Measurements from ENCODE around the gene GSTM5.
"Not testable (repeated sequence)": the region's sequence is repeated elsewhere in the genome, so short reads cannot be mapped to it uniquely, and the experiment has no call there.

GSTM5 gene

DNA sequence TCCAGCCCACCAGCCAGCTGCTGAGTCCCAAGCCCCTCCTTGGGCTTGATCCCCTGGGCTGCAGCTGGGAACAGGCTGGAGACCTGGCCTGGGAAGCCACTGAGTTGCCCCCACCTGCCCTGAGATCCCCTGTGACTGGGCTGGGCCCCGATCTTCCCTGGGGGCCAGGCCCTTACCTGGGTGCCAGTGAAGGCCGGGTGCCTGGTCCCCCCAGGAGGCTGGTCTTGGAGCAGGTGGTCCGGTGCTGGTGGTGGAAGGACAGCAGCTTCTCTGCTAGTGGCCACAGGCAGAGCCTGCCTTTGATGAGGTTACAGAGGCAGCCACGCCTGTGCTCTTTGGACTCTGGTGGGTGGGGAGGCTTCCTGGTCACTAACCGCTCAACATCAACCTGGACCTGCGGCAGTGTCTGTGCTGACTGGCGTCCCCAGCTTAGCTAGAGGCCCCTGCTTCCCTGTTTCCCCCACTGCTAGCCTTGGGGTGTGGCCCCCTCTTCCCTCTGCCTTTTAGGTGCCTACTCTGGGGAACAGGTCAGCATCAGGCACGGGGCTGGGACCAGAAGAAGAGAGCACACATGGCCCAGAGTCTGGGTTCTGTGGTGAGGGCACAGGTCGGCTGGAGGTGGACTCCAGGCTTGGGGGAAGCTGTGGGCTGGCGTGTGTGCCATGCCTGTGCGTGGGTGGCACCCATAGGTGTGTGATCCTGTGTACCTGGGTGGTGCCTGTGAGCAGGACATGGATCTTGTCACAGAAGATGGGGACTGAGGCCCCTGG, 51.8 kb downstream of the GSTM5 start, which contains the start of gene EPS8L3:
EPS8L3 (minus strand) TSS at position 278 of the 770 bp plus-strand sequence. CDS start 2,174 bp downstream, outside the sequence.
- Histone ChIP-seq H3K9ac (ENCODE audit: low read length in 2 of 2) (peak within 1 kb of the TSS in 1 of 2 donors; percentile 21), H3K9me3 (ENCODE audit: control insufficient read depth in 2 of 2, low read length in 2 of 2) (no peaks in the 10 kb centered on the region), H3K4me1 (ENCODE audit: control insufficient read depth, insufficient read depth, low read length) (no peaks in the 10 kb centered on the region), H3K36me3 (ENCODE audit: control insufficient read depth in 2 of 2, insufficient read depth in 2 of 2, low read length in 2 of 2) (no peaks in the 10 kb centered on the region), H3K4me3 (ENCODE audit: low read length in 2 of 2) (no peak within 1 kb of the TSS), H3K27me3 (ENCODE audit: control insufficient read depth in 1 of 2, insufficient read depth in 2 of 2, low read length in 2 of 2) (no peaks in the 10 kb centered on the region), H3K27ac (ENCODE audit: low read length) (no peak within 1 kb of the TSS)

DNA sequence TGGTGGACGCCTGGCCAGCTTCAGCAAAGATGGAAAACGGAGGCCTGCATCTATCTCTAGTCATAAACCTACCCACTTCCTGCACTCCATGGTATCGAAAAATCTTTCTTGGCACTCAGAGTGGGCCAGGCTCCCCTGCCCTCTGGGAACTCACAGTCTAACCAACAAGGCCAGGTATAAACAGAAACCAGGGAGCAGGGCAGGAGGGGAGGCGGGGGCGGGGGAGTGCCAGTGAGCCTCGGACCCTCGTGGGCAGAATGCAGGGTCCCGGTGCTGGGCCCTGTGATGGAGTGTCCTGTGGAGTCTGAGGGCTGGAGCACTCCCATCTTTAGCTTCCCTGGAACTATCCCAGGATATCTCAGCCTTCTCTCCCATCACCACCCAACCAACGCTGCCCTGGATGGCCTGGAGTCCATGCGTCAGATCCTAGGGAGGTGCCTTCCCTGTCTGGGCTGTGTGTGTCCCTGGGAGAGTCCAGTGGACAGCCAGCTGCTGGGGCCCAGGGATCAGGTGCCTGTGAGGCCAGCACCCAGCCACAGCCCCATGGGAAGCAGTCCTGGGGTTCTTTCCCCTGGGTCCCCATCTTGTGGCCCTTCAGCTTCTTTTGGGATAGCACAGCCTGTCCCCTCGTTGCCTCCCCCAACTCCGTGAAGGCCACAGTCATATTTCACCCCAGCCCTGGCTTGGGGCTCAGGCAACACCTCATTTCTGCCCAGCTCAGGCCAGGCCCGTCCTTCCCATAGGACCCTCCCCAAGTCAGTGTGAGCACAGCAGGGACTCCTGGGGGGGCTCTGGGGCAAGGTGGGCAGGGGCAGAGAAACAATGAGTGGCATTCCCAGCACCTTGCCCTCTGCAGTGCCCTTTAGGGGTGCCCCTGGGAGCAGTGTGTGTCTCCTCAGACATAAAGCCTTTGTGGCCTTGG, 52.8 kb downstream of the GSTM5 start:
- H3K27ac ChIP-seq (ENCODE audit: low read length) = no peak overlapping the region
- H3K36me3 ChIP-seq (ENCODE audit: control insufficient read depth in 2 of 2, insufficient read depth in 2 of 2, low read length in 2 of 2) = no peaks in the 10 kb centered on the region
- no peak overlapping the region for H3K9ac ChIP-seq (ENCODE audit: low read length in 2 of 2)
- H3K9me3 ChIP-seq (ENCODE audit: control insufficient read depth in 2 of 2, low read length in 2 of 2) = no peaks in the 10 kb centered on the region
- H3K4me1 ChIP-seq (ENCODE audit: control insufficient read depth, insufficient read depth, low read length) = no peaks in the 10 kb centered on the region
- no peaks in the 10 kb centered on the region for H3K27me3 ChIP-seq (ENCODE audit: control insufficient read depth in 1 of 2, insufficient read depth in 2 of 2, low read length in 2 of 2)
- H3K4me3 ChIP-seq (ENCODE audit: low read length in 2 of 2) = no peak overlapping the region

DNA sequence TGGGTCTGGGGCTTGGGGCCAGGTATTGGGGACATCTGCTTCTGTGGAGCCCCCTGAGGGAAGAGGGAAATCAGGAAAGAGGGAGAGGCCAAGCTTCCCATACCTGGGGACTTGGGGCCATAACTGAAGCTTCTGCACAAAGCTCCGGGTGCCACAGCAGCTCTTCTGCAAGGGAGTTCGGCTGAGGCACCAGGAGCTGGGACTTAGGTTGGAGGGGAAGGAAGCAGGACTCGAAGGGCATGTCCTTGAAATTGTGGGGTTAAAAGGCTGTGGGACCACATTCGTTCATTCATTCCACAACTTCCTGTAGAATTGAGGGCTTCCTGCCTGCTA, 53.4 kb downstream of the GSTM5 start:
- H3K27me3 ChIP-seq (ENCODE audit: control insufficient read depth in 1 of 2, insufficient read depth in 2 of 2, low read length in 2 of 2) = no peaks in the 10 kb centered on the region
- no peaks in the 10 kb centered on the region for H3K36me3 ChIP-seq (ENCODE audit: control insufficient read depth in 2 of 2, insufficient read depth in 2 of 2, low read length in 2 of 2)
- H3K9ac ChIP-seq (ENCODE audit: low read length in 2 of 2) = no peak overlapping the region
- H3K9me3 ChIP-seq (ENCODE audit: control insufficient read depth in 2 of 2, low read length in 2 of 2) = no peaks in the 10 kb centered on the region
- no peak overlapping the region for H3K27ac ChIP-seq (ENCODE audit: low read length)
- H3K4me3 ChIP-seq (ENCODE audit: low read length in 2 of 2) = no peak overlapping the region
- H3K4me1 ChIP-seq (ENCODE audit: control insufficient read depth, insufficient read depth, low read length) = no peaks in the 10 kb centered on the region

DNA sequence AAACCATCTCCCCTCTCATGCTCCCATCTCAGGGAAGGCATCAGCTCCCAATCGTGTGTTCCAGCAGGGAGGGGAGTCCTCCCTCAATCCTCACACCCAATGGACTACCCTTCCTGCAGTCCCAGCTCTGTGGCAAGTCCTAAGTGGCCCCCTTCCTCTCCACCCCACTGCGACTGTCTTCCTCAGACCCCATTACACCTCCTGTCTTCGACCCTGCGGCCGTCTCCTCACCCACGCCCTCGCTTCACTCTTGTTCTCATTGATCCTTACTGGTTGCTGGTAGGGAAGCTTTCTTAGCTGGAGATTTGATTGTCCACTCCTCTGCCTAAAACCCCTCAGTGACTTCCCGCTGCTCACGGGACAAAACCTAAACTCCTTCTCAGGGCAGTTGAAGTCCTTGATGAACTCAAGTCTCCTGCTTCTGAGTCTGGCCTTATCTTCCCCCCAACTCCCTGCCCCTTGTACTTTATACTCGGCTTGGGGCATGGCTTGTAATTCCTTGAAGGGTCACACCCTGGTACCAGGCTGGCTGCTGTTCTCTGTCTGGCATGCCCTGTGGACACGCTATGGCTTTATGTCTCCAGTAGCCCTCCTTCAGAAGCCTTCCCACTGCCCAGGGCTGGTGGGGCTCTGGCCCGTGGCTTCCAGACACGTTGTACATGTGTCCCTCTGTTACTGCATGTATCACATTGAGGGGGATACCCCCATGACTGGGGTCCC, 54.0 kb downstream of the GSTM5 start:
- H3K4me1 ChIP-seq (ENCODE audit: control insufficient read depth, insufficient read depth, low read length) = no peaks in the 10 kb centered on the region
- no peaks in the 10 kb centered on the region for H3K36me3 ChIP-seq (ENCODE audit: control insufficient read depth in 2 of 2, insufficient read depth in 2 of 2, low read length in 2 of 2)
- no peaks in the 10 kb centered on the region for H3K27me3 ChIP-seq (ENCODE audit: control insufficient read depth in 1 of 2, insufficient read depth in 2 of 2, low read length in 2 of 2)
- H3K9me3 ChIP-seq (ENCODE audit: control insufficient read depth in 2 of 2, low read length in 2 of 2) = no peaks in the 10 kb centered on the region
- H3K4me3 ChIP-seq (ENCODE audit: low read length in 2 of 2) = no peak overlapping the region
- H3K9ac ChIP-seq (ENCODE audit: low read length in 2 of 2) = no peak overlapping the region
- H3K27ac ChIP-seq (ENCODE audit: low read length) = no peak overlapping the region

DNA sequence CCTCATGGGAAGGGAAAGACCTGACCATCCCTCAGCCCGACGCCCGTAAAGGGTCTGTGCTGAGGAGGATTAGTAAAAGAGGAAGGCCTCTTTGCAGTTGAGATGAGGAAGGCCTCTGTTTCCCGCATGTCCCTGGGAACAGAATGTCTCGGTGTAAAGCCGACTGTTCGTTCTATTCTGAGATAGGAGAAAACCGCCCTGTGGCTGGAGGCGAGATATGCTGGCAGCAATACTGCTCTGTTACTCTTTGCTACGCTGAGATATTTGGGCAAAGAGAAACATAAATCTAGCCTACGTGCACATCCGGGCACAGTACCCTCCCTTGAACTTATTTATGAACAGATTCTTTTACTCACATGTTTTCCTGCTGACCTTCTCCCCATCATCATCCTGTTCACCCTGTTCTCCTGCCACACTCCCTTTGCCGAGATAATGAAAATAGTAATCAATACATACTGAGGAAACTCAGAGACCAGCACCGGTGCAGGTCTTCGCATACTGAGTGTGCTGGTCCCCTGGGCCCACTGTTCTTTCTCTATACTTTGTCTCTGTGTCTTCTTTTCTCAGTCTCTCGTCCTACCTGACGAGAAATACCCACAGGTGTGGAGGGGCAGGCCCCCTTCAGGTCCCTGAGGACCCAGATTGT, 55.1 kb downstream of the GSTM5 start:
- H3K4me1 ChIP-seq (ENCODE audit: control insufficient read depth, insufficient read depth, low read length); H3K27me3 ChIP-seq (ENCODE audit: control insufficient read depth in 1 of 2, insufficient read depth in 2 of 2, low read length in 2 of 2); H3K4me3 ChIP-seq (ENCODE audit: low read length in 2 of 2); H3K9ac ChIP-seq (ENCODE audit: low read length in 2 of 2); H3K9me3 ChIP-seq (ENCODE audit: control insufficient read depth in 2 of 2, low read length in 2 of 2); H3K36me3 ChIP-seq (ENCODE audit: control insufficient read depth in 2 of 2, insufficient read depth in 2 of 2, low read length in 2 of 2); H3K27ac ChIP-seq (ENCODE audit: low read length): not testable (repeated sequence)
